NCI-H1694 treated with DMSO at 0.1 percent for 48 hours (cell line): Measurements from ENCODE around the gene CALML5.
"Not testable (repeated sequence)": the region's sequence is repeated elsewhere in the genome, so short reads cannot be mapped to it uniquely, and the experiment has no call there.

Source experiments
- DNase-seq: peaks from one replicate; lab custom pipeline; 2025; lab: John Stamatoyannopoulos, UW

CALML5 gene

GRCh38 chr10:5482016-5482415 lies 17.4 kb downstream of the CALML5 start:
- DNase-seq, result no peak

- no peak for DNase-seq
Measured at GRCh38 chr10:5481121-5481520, 18.2 kb downstream of the CALML5 start.

- DNase-seq, result no peak
Measured at GRCh38 chr10:5480162-5480941, 19.0 kb downstream of the CALML5 start.

- DNase-seq, result no peak
Measured at GRCh38 chr10:5479481-5480161, 19.7 kb downstream of the CALML5 start.

GRCh38 chr10:5478694-5479305 lies 20.6 kb downstream of the CALML5 start:
- no peak for DNase-seq

GRCh38 chr10:5477948-5478693 lies 21.2 kb downstream of the CALML5 start:
- DNase-seq, result no peak

GRCh38 chr10:5476918-5477525 lies 22.3 kb downstream of the CALML5 start:
- DNase-seq, result no peak

GRCh38 chr10:5475974-5476807 lies 23.2 kb downstream of the CALML5 start:
- DNase-seq, result not testable (repeated sequence)

GRCh38 chr10:5475088-5475487 lies 24.3 kb downstream of the CALML5 start:
- DNase-seq, result not testable (repeated sequence)

- DNase-seq, result not testable (repeated sequence)
Measured at GRCh38 chr10:5474642-5475041, 24.7 kb downstream of the CALML5 start.

GRCh38 chr10:5470062-5470751 lies 29.2 kb downstream of the CALML5 start:
- no peak for DNase-seq

GRCh38 chr10:5469353-5470061 lies 29.9 kb downstream of the CALML5 start:
- DNase-seq, result no peak

GRCh38 chr10:5468262-5469106 lies 30.9 kb downstream of the CALML5 start:
- DNase-seq, result no peak

GRCh38 chr10:5467634-5468255 lies 31.6 kb downstream of the CALML5 start:
- no peak for DNase-seq

- no peak for DNase-seq
Measured at GRCh38 chr10:5467207-5467535, 32.2 kb downstream of the CALML5 start.

GRCh38 chr10:5466451-5467206 lies 32.7 kb downstream of the CALML5 start:
- DNase-seq, result no peak

- DNase-seq, result no peak
Measured at GRCh38 chr10:5465976-5466450, 33.4 kb downstream of the CALML5 start.

- no peak for DNase-seq
Measured at GRCh38 chr10:5464546-5464945, 34.8 kb downstream of the CALML5 start.
